Measurements from ENCODE around the gene CFLAR. TPM values are rescaled to one million over a fixed set of nuclear protein-coding genes. Genes with fewer than 3 reads are reported as not detected.
"Not testable (repeated sequence)": the region's sequence is repeated elsewhere in the genome, so short reads cannot be mapped to it uniquely, and the experiment has no call there.

CFLAR gene
- polyA plus RNA-seq, 1 donor from 2014 or later, result 104 TPM

DNA sequence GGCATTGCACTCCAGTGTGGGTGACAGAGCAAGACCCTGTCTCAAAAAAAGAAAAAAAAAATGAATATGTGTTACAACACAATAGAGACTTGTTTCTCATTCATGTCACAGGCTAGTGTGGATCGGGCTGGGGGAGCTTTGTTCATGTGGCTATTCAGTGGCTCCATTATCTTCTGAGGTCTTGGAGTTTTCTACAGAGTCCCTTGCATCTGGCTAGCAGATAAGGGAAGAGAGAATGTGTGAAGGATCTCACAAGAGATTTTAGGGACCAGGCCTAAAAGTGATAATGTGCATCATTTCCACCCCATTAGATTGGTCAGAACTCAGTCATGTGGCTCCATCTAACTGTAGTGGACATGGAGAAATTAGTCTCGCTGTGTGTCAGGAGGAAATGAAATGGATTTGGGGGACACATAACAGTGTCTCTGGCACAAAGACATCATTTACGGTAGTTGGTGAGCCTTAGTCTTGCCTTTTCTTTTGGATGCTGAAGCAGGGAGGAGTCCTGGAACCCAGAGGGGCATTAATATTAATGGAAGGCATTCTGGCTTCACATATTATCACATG lies 34.6 kb downstream of the CFLAR start:
- Mint-ChIP-seq H3K4me3 (peak overlapping the region in 1 of 4 donors; percentile 47), H3K27ac (peak overlapping the region; percentile 88 to 95 (median 94)), H3K9me3 (no peaks in the 10 kb centered on the region), H3K4me1 (peaks cover 21 to 34% (median 33%) of the 10 kb centered on the region in 3 donors), H3K36me3 (peaks cover 12% of the 10 kb centered on the region), H3K27me3 (no peaks in the 10 kb centered on the region)

DNA sequence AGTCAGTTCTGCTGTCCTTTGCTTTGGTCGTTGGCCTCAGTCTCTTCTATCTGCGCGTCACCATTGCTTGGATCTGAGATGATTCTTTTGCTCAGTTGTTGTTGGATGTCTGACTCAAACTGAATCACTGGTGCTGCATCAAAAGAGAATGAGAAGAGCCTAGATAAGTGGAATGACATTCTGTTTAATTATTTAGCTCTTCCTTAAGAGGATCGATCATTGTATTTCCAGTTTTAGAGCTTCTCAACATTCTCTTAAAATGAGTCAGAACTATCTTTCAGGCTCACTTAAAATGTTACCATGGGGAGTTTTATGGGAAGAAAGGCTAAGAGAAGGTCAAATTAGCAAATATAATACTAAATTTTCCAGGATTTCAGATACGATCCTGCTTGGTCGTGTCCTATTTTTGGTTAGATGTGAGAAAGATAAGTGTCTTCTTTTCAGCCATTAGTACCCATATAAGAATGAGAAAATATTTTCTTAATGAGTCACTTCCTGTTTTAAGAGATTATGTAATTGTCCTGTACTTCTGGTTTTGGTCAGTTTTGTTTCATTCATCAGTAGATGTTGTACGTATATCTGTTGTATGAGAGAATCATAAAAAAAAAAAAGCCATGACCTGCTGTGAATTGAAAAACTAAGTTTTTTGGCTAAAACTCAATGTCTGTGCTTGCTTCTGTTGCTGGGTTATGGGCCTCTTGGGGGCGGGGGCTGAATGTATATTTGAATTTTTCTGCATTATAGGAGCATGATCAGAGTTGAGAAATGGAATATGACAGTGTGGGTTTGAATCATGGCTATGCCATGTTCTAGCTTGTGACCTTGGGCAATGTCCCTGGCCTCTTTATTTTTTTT lies 35.4 kb downstream of the CFLAR start:
- Mint-ChIP-seq H3K27me3 (no peaks in the 10 kb centered on the region), H3K4me3 (peak overlapping the region in 2 of 4 donors; percentile 70 to 84), H3K4me1 (peaks cover 29 to 41% (median 41%) of the 10 kb centered on the region in 3 donors), H3K9me3 (no peaks in the 10 kb centered on the region), H3K27ac (peak overlapping the region; percentile 88 to 95 (median 94)), H3K36me3 (peaks cover 15% of the 10 kb centered on the region)

- H3K9me3 Mint-ChIP-seq, result no peaks in the 10 kb centered on the region
- no peaks in the 10 kb centered on the region for H3K27me3 Mint-ChIP-seq
- H3K4me1 Mint-ChIP-seq, result peaks cover 34 to 48% (median 41%) of the 10 kb centered on the region in 3 donors
- H3K36me3 Mint-ChIP-seq, result peaks cover 14% of the 10 kb centered on the region
- no peak overlapping the region for H3K4me3 Mint-ChIP-seq
- peak overlapping the region; percentile 78 to 93 (median 88) for H3K27ac Mint-ChIP-seq
These were observed 36.6 kb downstream of the CFLAR start for GRCh38 chr2:201152517-201152916.

DNA sequence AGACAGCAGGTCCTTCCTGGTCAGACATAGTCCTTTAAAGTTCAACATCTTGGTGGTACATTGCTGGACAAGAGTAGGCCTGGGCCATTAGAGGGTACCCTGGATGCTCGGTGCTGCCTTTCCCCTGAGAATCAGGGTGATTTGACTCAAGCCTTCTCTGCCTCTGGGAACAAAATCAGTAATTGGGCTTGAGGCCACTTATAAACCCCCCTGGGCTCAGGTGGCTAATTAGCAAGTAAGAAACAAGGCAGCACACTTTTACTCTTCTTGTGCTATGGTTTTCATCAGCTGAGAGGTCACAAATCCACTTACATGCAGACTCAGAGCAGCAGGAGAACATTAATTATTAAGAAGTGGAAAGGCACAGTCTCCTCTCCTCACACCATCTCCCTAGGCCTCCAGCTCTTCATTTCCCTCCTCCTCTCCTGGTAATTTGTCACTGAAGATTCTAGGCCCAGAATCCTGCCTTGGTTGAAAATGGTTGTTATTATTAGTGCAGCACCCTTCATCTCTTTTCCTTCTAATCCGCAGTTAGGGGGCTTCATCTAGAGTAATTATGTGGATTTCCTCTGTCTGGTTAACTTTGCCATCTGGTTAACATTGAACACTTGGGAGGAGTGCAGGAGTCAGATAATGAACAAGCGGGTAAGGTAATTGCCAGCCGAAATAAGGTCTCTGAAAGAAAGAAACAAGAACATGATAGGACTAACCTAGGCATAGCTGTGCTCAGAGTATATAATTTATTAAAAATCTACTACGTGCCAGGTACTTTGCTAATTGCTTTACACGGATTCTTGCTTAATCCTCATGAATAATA lies 37.2 kb downstream of the CFLAR start:
- H3K27me3 Mint-ChIP-seq, result no peaks in the 10 kb centered on the region
- H3K27ac Mint-ChIP-seq, result peak overlapping the region; percentile 78 to 88 (median 84)
- H3K36me3 Mint-ChIP-seq, result peaks cover 19% of the 10 kb centered on the region
- H3K9me3 Mint-ChIP-seq, result no peaks in the 10 kb centered on the region
- peaks cover 41 to 55% (median 46%) of the 10 kb centered on the region in 3 donors for H3K4me1 Mint-ChIP-seq
- H3K4me3 Mint-ChIP-seq, result peak overlapping the region in 1 of 4 donors; percentile 43

GRCh38 chr2:201154615-201155399 lies 38.8 kb downstream of the CFLAR start:
- Mint-ChIP-seq H3K9me3 (no peaks in the 10 kb centered on the region), H3K4me3 (peak overlapping the region in 3 of 4 donors; percentile 54 to 89 (median 58)), H3K36me3 (peaks cover 18% of the 10 kb centered on the region), H3K27me3 (no peaks in the 10 kb centered on the region), H3K27ac (peak overlapping the region; percentile 52 to 95 (median 93)), H3K4me1 (peaks cover 44 to 58% (median 45%) of the 10 kb centered on the region in 3 donors)

DNA sequence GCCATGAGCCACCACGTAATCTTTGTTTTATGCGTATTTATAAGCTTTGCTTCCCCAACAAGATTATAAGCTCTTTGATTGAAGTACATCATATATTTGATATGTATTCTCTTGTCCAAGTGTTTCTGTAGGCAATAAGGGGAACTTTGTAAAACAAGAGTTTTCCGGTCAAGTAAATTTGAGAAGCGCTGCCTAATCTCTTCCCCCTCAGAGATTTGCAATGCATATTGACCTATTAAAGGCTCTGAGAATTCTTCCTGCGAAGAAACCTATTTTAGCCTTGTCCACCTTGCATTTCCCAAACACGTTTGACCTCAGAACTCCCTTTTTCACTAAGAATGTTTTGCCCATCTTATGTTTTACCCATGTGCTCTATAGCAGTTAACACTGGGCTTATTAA lies 40.1 kb downstream of the CFLAR start:
- Mint-ChIP-seq H3K27me3 (no peaks in the 10 kb centered on the region), H3K36me3 (peaks cover 21% of the 10 kb centered on the region), H3K9me3 (no peaks in the 10 kb centered on the region), H3K4me3 (peak overlapping the region in 3 of 4 donors; percentile 54 to 89 (median 85)), H3K27ac (peak overlapping the region; percentile 52 to 95 (median 93)), H3K4me1 (peaks cover 43 to 56% (median 45%) of the 10 kb centered on the region in 3 donors)

DNA sequence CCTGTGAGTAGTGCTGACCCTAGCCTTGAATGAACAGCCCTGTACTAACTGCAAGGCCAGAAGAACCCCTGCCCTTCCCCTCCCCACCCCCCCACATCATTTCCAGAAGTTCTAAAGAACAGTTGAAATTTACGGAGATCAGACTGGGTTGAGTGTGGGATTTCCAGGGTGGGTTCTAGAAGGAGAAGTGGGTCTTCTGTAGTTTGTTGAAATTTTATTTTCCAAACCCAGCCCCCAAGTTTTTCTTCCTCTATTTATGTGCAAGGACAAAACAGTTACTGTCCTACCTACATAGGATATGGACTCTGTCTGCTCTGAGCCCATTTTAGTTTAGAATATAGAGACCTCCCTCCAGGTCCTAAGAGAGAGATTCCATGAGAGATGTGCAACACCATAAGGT lies 40.7 kb downstream of the CFLAR start:
- H3K4me3 Mint-ChIP-seq, result peak overlapping the region in 3 of 4 donors; percentile 54 to 85 (median 65)
- peaks cover 18% of the 10 kb centered on the region for H3K36me3 Mint-ChIP-seq
- peak overlapping the region; percentile 52 to 95 (median 93) for H3K27ac Mint-ChIP-seq
- peaks cover 37 to 50% (median 41%) of the 10 kb centered on the region in 3 donors for H3K4me1 Mint-ChIP-seq
- H3K9me3 Mint-ChIP-seq, result no peaks in the 10 kb centered on the region
- no peaks in the 10 kb centered on the region for H3K27me3 Mint-ChIP-seq

GRCh38 chr2:201157694-201158093 lies 41.7 kb downstream of the CFLAR start:
- Mint-ChIP-seq H3K9me3 (no peaks in the 10 kb centered on the region), H3K27me3 (no peaks in the 10 kb centered on the region), H3K4me1 (peaks cover 39 to 46% (median 40%) of the 10 kb centered on the region in 3 donors), H3K27ac (peak overlapping the region; percentile 81 to 95 (median 88)), H3K4me3 (peak overlapping the region; percentile 27 to 88 (median 71)), H3K36me3 (peaks cover 20% of the 10 kb centered on the region)

- Mint-ChIP-seq H3K4me1 (peaks cover 37 to 43% (median 38%) of the 10 kb centered on the region in 3 donors), H3K27me3 (no peaks in the 10 kb centered on the region), H3K9me3 (no peaks in the 10 kb centered on the region), H3K36me3 (peaks cover 20% of the 10 kb centered on the region), H3K4me3 (peak overlapping the region; percentile 27 to 88 (median 71)), H3K27ac (peak overlapping the region; percentile 81 to 95 (median 88))
These were observed 42.4 kb downstream of the CFLAR start for GRCh38 chr2:201158111-201158929.

DNA sequence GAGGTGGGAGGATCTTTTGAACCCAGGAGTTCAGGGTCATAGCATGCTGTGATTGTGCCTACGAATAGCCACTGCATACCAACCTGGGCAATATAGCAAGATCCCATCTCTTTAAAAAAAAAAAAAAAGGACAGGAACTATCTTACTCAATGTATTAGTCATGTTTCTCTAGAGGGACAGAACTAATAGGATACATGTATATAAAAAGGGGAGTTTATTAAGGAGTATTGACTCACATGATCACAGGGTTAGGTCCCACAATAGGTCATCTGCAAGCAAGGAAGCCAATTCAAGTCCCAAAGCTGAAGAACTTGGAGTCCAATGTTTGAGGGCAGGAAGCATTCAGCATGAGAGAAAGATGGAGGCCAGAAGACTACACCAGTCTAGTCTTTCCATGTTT lies 48.2 kb downstream of the CFLAR start:
- Mint-ChIP-seq H3K9me3 (peaks cover 0 to 2% (median 0%) of the 10 kb centered on the region in 3 donors), H3K4me3 (no peak overlapping the region), H3K36me3 (peaks cover 14% of the 10 kb centered on the region), H3K27ac (peak overlapping the region in 1 of 3 donors; percentile 22), H3K27me3 (no peaks in the 10 kb centered on the region), H3K4me1 (peaks cover 24 to 25% (median 24%) of the 10 kb centered on the region in 3 donors)

GRCh38 chr2:201167546-201167945 lies 51.6 kb downstream of the CFLAR start:
- Mint-ChIP-seq H3K4me1 (peaks cover 24 to 42% (median 27%) of the 10 kb centered on the region in 3 donors), H3K9me3 (peaks cover 1 to 4% (median 4%) of the 10 kb centered on the region in 3 donors), H3K36me3 (peaks cover 11% of the 10 kb centered on the region), H3K27ac (peak overlapping the region; percentile 41 to 76 (median 48)), H3K27me3 (no peaks in the 10 kb centered on the region), H3K4me3 (peak overlapping the region in 1 of 4 donors; percentile 45)

GRCh38 chr2:201168496-201168895 lies 52.5 kb downstream of the CFLAR start:
- Mint-ChIP-seq H3K4me1 (peaks cover 25 to 42% (median 27%) of the 10 kb centered on the region in 3 donors), H3K36me3 (peaks cover 11% of the 10 kb centered on the region), H3K4me3 (peak overlapping the region; percentile 8 to 90 (median 50)), H3K27ac (peak overlapping the region; percentile 17 to 86 (median 69))
- H3K9me3 Mint-ChIP-seq, H3K27me3 Mint-ChIP-seq: not testable (repeated sequence)

DNA sequence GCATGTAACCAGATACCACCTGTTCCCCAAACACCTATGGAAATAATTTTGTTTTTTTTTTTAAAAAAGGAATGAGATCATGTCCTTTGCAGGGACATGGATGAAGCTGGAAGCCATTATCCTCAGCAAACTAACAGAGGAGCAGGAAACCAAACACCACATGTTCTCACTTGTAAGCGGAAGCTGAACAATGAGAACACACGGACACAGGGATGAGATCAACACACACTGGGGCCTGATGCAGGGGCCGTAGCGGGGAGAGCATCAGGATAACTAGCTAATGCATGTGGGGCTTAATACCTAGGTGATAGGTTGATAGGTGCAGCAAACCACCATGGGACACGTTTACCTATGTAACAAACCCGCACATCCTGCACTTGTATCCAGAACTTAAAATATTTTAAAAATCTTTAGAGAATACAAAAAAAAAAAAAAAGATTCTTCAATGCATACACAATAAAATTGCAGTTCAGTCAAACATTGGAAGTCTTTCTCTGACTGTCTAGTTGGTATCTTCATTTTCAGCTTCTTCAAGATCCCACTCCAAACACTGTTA lies 55.4 kb downstream of the CFLAR start:
- Mint-ChIP-seq H3K36me3 (peaks cover 11% of the 10 kb centered on the region), H3K9me3 (peaks cover 1 to 4% (median 4%) of the 10 kb centered on the region in 3 donors), H3K27me3 (no peaks in the 10 kb centered on the region), H3K4me3 (no peak overlapping the region), H3K4me1 (peaks cover 25 to 47% (median 32%) of the 10 kb centered on the region in 3 donors), H3K27ac (peak overlapping the region in 2 of 3 donors; percentile 16 to 71)
